Measurements from ENCODE around the gene C2orf92.

Gene C2orf92

GRCh38 chr2:97745474-97746174 lies 76.1 kb downstream of the C2orf92 start:
- no peak for DNase-seq (ENCODE audit: low spot score)

GRCh38 chr2:97747285-97747684 lies 77.8 kb downstream of the C2orf92 start:
- DNase-seq (ENCODE audit: low spot score) = no peak

GRCh38 chr2:97747716-97748115 lies 78.2 kb downstream of the C2orf92 start:
- no peak for DNase-seq (ENCODE audit: low spot score)

GRCh38 chr2:97749581-97749980 lies 80.1 kb downstream of the C2orf92 start:
- DNase-seq (ENCODE audit: low spot score) = no peak

GRCh38 chr2:97750017-97750416 lies 80.5 kb downstream of the C2orf92 start:
- no peak for DNase-seq (ENCODE audit: low spot score)

- DNase-seq (ENCODE audit: low spot score) = no peak
Measured at GRCh38 chr2:97751752-97752151, 82.2 kb downstream of the C2orf92 start.

Data from hepatic stellate cell (primary cell).